NT2/D1 (cell line): ENCODE data around the gene HMX1.

Experiments used
- DNase-seq: peaks from one replicate; pipeline ENCODE4 v3.0.0-alpha.2; 2011; ENCODE audit warnings: low read depth, low spot score
- H3K27me3 ChIP-seq: 2 replicates; pipeline ENCODE4 v1.6.0; 2011; ENCODE audit warnings: mild to moderate bottlenecking; ENCODE audit not compliant: insufficient read length, insufficient read depth
- H3K36me3 ChIP-seq: 2 replicates; pipeline ENCODE4 v1.6.1; 2011; ENCODE audit warnings: mild to moderate bottlenecking, low read length, mixed read lengths; ENCODE audit not compliant: insufficient read depth, insufficient read length
- H3K4me1 ChIP-seq: 2 replicates; pipeline ENCODE4 v1.5.1; 2011; ENCODE audit not compliant: insufficient read depth, insufficient read length
- H3K4me3 ChIP-seq: 2 replicates; pipeline ENCODE4 v1.5.1; 2011; ENCODE audit warnings: low read depth; ENCODE audit not compliant: insufficient read length
- H3K9ac ChIP-seq: 2 replicates; pipeline ENCODE4 v1.6.0; 2011; ENCODE audit warnings: low read depth; ENCODE audit not compliant: insufficient read length
- H3K9me3 ChIP-seq: 2 replicates; pipeline ENCODE4 v1.5.1; 2011; ENCODE audit warnings: mild to moderate bottlenecking, low read length; ENCODE audit not compliant: insufficient read depth
- SUZ12 ChIP-seq: IDR thresholded peaks from 2 replicates; pipeline ENCODE4 v1.6.1; 2011; ENCODE audit not compliant: insufficient read length, insufficient read depth; ENCODE audit errors: extremely low read depth
- YY1 ChIP-seq: IDR thresholded peaks from 2 replicates; pipeline ENCODE4 v1.6.1; 2011; ENCODE audit not compliant: insufficient read length, insufficient read depth
- ZNF274 ChIP-seq: IDR thresholded peaks from 2 replicates; pipeline ENCODE4 v1.6.1; 2011; ENCODE audit warnings: mild to moderate bottlenecking, low read depth, low read length

Gene HMX1

DNA sequence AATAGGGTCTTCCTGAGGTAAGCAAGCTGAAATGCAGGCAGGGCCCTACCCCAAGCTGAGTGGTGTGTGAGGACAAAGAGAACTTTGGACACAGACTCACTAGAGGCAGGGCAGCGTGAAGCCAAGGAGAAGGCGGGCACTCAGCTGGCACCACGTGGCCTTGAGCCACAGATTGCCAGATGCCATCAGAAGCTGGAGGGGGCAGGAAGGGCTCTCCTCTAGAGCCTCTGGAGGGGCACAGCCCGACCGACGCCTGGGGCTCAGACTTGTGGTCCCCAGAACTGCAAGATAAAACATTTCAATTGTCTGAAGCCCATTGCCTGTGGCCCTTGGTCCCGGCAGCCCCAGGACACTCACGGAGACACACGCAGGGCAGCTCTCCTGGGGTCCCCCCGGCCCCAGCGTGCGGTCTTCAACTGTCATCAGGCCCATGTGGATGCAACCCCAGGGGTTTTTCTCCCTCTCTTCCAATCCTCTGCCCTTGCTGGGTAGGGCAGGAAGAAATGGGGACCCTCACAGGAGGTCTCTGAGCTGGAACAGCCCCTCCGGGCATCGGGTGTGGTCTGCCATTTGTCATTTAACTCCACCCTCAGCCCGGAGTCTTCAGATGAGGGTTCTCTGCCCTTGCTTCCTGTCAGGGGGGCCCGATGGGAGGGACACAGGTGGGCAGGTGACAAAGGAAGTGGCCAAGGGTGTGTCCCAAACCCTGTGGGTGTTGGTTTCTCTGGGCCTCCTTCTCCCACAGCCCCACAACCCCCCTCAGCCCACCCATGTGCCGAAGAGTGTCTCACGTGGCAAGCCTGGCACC is 22.2 kb downstream of the HMX1 start:
- Histone ChIP-seq H3K9me3 (no peaks in the 10 kb centered on the region), H3K36me3 (no peaks in the 10 kb centered on the region), H3K4me1 (peaks cover 28% of the 10 kb centered on the region), H3K4me3 (no peak overlapping the region), H3K9ac (no peak overlapping the region), H3K27me3 (peaks cover 7% of the 10 kb centered on the region)
- TF ChIP-seq YY1: no peak
- no peak for TF ChIP-seq SUZ12
- no peak for TF ChIP-seq ZNF274
- DNase-seq: no peak

DNA sequence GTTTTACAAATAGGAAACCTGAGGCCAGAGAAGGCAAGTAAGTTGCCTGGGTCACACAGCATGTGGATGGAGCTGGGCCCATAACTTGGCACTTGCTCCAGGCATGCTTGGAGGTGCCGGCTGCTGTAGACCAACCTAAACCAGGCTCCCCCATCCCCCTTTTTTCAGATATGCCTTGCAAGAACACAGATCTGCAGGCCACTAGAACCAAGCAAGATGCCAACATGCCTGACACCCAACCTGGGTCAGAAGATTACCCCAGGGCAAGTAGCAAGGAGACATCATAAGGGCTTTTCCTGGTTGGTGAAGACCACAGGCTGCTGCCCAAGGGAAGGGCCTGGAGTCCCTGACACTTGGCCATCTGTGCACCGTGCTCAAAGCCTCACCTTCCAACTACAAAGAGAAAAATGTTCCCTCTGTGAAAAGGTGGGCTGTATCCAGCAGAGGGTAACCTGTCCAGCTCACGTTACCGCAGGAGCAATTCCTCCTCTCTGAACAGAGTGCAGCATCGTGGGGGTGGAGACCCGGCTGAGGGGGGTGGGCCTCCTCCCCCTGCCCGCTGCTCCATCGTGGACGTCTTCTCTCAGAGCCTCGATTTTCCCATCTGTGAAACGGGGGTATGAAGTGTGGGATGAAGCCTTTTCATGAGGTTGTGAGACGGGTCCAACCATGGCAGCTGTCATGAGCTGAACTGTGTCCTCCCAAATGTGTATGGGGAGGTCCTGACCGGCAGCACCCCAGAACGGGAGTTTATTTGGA is 23.0 kb downstream of the HMX1 start:
- Histone ChIP-seq H3K9me3 (peaks cover 4% of the 10 kb centered on the region), H3K27me3 (peaks cover 7% of the 10 kb centered on the region), H3K4me3 (no peak overlapping the region), H3K9ac (no peak overlapping the region), H3K4me1 (peaks cover 22% of the 10 kb centered on the region), H3K36me3 (no peaks in the 10 kb centered on the region)
- TF ChIP-seq YY1: no peak
- TF ChIP-seq SUZ12: no peak
- no peak for TF ChIP-seq ZNF274
- DNase-seq: no peak

DNA sequence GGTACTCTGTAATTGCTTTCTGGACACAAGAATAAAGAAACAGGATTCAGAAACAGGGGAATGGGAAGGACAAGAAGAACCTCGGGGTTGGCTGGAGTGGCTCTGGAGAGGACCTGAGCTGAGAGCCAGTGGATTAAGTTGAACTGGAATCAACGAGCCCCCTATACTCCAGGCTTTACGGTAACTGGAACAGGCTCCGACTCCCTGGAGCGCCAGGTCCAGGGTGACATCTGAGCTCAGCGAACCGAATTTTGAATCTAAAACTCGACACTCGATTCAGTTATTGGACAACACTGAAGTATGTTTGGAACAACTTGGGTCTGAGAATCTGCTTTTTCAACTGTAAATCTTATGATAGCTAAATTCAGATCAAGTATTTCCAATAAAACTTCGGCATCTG is 23.9 kb downstream of the HMX1 start:
- peaks cover 13% of the 10 kb centered on the region for H3K9me3 ChIP-seq

GRCh38 chr4:8847331-8847730 is 24.3 kb downstream of the HMX1 start:
- H3K4me3 ChIP-seq: no peak overlapping the region
- no peak for TF ChIP-seq ZNF274
- TF ChIP-seq SUZ12: no peak
- no peak for TF ChIP-seq YY1
- no peak for DNase-seq
- peaks cover 16% of the 10 kb centered on the region for H3K9me3 ChIP-seq
- no peaks in the 10 kb centered on the region for H3K36me3 ChIP-seq
- H3K4me1 ChIP-seq: peaks cover 22% of the 10 kb centered on the region
- H3K9ac ChIP-seq: no peak overlapping the region
- peaks cover 7% of the 10 kb centered on the region for H3K27me3 ChIP-seq

More for the DNA sequence above, 23.9 kb downstream of the HMX1 start:
- DNase-seq: no peak
- H3K9ac ChIP-seq: no peak overlapping the region
- H3K4me3 ChIP-seq: no peak overlapping the region
- H3K4me1 ChIP-seq: peaks cover 22% of the 10 kb centered on the region
- no peaks in the 10 kb centered on the region for H3K36me3 ChIP-seq
- peaks cover 7% of the 10 kb centered on the region for H3K27me3 ChIP-seq
- TF ChIP-seq SUZ12 (no peak), ZNF274 (no peak), YY1 (no peak)

GRCh38 chr4:8846826-8847225 is 24.8 kb downstream of the HMX1 start:
- Histone ChIP-seq H3K27me3 (peaks cover 7% of the 10 kb centered on the region), H3K4me3 (no peak overlapping the region), H3K36me3 (no peaks in the 10 kb centered on the region), H3K4me1 (peaks cover 22% of the 10 kb centered on the region), H3K9me3 (peaks cover 19% of the 10 kb centered on the region), H3K9ac (no peak overlapping the region)
- TF ChIP-seq YY1: no peak
- TF ChIP-seq ZNF274: no peak
- TF ChIP-seq SUZ12: no peak
- no peak for DNase-seq

GRCh38 chr4:8846046-8846720 is 25.5 kb downstream of the HMX1 start:
- no peak overlapping the region for H3K9ac ChIP-seq
- H3K36me3 ChIP-seq: no peaks in the 10 kb centered on the region
- peaks cover 10% of the 10 kb centered on the region for H3K27me3 ChIP-seq
- H3K4me1 ChIP-seq: peaks cover 22% of the 10 kb centered on the region
- H3K9me3 ChIP-seq: peaks cover 21% of the 10 kb centered on the region
- TF ChIP-seq YY1 (no peak), SUZ12 (no peak), ZNF274 (no peak)
- DNase-seq: no peak
- H3K4me3 ChIP-seq: no peak overlapping the region
